Activated CD4-positive, alpha-beta T cell treated with anti-CD3 and anti-CD28 coated beads, Interleukin-2, amount 50 U/mL, for 48 hours (primary cell): ENCODE data around the gene RMND5A.

Experiments used
- DNase-seq, 2 experiments: peaks; one replicate each; pipeline ENCODE4 v3.0.0-alpha.2; 2020

The RMND5A gene

DNA sequence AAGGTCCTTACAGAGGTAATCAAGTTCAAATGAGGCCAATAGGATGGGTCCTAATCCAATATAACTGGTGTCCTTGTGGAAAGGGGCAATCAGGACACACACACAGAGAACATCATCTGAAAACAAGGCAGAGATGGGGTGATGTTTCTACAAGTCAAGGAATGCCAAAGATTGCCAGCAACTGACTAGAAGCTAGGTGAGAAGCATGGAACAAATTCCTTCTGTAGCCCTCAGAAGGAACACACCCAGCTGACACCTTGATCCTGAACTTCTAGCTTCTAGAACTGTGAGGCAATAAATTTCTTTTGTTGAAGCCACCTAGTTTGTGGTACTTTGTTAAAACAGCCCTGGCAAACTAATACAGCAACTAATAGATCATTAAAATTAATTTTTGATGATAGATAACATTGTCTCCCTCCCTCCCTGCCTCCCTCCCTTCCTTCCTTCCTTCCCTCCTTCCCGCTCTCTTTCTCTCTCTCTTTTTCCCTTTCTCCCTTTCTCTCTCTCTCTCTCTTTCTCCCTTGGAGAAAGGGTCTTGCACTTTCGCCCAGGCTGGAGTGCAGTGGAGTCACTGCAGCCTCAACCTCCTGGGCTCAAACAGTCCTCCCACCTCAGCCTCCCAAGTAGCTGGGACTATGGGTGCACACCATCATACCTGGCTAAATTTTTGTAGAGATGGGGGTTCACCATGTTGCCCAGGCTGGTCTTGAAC lies 80.9 kb downstream of the RMND5A start:
- no peak for DNase-seq

DNA sequence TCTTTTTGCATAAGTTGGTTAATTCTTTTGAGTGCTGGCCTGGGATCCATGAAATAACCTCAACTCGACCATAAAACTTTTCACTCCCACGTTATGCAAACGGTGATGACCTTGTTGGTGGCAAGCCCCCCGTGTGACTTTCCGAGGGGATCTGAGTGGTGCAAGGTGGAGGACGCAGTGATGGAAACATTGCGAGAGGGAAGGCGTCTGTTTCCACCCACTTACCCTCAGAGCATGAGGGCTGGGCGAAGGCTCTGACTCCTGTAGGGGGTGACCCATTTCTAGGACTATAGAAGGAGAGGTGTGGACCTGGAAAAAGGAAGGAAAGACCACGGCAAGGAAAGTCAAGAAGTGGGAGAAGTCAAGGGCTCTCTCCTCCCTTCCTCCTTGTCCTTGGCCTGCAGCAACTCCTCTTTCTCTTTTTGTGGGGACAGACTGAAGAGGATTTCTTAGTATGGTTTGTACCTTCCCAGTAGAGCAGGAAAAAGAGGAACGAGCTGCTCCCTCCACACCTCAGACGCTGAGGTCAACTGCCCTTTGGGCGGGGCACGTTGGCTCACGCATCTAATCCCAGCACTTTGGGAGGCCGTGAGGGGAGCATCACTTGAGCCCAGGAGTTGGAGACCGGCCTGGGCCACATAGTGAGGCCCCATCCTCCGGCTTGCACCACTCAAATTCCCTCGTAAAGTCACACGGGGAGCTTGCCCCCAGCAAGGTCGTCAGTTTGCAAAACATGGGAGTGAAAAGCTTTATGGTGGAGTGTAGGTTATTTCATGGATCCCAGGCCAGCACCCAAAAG lies 86.2 kb downstream of the RMND5A start:
- DNase-seq: no peak

DNA sequence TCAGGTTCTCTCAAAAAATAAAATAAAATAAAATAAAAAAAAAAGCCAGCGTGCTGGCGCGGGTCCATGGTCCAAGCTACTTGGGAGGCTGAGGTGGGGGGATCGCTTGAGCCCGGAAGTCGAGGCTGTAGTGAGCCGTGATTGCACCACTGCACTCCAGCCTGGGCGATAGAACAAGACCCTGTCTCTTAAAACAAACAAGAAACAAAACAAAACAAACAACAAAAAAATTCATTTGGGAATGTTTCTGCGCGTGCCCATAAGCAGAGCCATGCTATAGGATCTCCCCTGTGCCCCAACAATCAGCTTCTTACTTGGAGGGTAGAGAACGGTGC lies 87.0 kb downstream of the RMND5A start:
- DNase-seq: no peak

DNA sequence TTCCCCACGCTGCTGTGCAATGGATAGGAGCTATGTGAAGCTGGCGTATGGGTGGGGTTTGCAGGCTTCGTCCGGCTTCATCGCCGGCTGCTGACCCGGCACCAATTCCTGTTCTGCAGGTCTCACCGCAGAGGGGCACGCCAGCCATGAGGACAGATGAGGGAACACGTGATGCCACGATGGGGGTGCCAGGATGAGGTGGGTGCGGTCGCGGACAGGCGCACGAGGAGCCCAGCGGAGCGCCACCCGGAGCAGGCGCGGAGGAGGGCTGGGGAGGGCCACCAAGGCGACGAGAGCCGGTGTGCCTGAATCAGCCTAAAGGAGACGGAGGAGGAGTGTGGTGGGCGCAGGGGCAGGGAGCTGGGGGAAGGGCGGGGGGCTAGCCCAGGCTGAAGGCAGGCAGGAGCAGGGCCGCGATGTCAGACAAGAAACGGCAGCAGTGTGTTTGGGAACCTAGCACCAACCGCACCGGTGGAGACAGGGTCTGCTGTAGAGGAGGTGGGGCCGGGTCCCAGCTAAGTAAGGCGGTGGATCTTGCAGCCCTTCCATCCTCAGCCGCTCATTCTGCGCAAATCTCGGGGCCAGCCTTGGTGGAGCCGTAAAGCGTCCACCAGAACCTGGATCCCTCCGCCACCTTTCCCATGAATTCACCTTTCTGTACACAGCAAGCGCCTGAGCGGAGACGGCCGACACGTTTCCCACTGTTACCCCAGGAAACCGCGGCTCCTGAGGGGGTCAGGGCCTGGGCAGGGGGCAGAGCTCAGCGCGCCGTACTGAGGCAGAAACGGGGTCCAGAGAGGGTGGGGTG lies 87.6 kb downstream of the RMND5A start:
- peak; percentile 41 to 43 for DNase-seq

DNA sequence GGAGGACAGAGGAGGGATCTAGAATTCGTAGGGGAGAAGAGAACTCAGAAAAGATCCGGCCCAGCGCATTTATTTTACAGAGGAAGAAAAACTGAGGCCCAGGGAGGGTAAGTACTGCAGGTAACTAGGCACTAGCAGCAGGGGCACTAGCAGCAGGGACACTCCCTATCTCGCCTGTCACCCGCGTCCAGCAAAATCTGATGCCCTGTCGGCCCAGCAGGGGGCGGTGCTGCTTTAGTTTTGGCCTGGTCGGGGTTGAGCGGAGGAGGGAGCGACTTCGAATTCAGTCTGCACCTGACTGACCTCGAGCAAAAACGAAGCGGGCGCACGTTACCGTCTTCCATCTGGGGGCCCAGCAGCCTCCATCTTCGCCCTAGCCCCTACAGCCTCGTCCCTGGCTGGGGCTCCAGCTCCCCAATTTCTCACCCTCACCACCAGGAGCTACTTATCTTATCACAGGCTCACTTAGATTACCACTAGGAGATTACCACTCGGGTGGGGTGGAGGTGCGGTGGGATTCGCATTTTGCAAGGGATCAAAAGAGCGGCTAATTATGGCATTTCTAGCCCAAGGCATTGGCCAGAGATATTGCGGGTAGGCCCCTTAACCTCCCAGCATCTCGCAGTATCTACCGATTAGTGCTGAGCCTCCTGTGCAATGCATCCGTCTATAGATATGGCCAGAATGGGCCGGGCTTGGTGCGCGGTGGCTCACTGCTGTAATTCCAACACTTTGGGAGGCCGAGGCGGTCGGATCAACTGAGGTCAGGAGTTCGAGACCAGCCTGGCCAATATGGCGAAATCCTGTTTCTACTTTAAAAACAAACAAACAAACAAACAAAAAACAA lies 88.4 kb downstream of the RMND5A start:
- peak; percentile 93 to 96 for DNase-seq

DNA sequence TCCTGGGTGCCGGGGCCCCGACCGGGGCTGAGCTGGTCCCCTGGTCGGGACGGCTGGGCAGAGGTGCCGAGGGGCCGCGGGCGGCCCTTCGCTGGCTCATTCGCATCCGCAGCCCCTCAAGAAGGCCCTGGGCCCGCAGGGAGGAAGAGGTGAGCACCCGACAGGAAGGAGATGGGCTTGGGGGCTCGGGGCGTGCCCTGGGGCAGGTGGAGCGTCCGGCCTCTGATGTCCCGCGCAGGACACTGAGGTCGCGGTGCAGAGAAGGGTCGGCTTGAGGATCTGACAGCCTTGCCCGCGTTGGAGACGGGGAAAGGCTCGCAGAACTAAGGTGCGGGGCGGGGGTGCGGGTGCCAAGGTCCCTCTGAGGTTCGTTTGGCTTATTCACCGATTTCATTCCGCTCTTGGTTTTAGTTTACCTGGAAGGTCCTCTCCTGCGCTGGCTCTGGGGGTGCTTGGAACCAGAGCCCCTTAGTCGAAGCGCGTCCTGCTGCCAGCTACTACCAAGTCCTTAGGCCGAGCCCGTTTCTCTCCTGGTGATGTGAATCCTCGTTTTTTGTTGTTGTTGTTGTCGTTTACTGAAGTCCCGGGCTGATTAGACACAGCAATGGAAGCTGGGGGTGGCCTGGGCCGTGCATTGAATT lies 89.5 kb downstream of the RMND5A start:
- DNase-seq: no peak

DNA sequence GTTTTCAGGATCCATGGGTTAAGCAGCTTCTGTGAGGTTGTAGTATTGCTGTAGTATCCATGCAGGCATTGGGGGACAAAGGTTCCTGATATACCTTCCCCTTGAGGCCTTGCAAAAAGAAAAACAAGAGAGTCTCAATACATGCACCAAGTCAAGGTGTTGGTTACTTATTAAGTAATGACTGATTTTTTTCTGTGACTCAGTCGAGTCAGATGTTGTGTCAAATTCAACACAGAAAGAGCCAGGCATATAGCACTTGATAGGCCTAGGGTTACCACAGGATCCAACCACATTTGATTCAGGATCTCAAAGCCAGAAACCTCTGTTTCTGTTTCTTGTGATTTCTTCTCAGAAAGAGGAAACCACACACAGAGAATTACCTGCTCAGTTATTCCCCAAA lies 95.5 kb downstream of the RMND5A start:
- DNase-seq: no peak

- DNase-seq: no peak
Measured at GRCh38 chr2:86818114-86818801, 98.2 kb downstream of the RMND5A start.

DNA sequence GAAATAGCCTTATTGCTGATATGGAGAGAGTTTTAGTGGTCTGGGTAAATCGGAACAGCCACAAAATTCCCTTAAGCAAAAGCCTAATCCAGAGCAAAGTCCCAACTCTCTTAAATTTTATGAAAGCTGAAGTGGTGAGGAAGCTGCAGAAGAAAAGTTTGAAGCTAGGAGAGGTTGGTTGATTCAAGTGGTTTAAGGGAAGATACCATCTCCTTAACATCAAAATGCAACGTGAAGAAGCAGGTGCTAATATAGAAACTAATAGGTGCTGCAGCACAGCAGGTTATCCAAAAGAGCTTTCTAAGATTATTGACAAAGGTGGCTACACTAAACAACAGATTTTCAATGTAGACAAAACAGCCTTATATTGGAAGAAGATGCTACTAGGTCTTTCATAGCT lies 98.9 kb downstream of the RMND5A start:
- DNase-seq: no peak

GRCh38 chr2:86821306-86821705 lies 101.2 kb downstream of the RMND5A start:
- DNase-seq: no peak

DNA sequence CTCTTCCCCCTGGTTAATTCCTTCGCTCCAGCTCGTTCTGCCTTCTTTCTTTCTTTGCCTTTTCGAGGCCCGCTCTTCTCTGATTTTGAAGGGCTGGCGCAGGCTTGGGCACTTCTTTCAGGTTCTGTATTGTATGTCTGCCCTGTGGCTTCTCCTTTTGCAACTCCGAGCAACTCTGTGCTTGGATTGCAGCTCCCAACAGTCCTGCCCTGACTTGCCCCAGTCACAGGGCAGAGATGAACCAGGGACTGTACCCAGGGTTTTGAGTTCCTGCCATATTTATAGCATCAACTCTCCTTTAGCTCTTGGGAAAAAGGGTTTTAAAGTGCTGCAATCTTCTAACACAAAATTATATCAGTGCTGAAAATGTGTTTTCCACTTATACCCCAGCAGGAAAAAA lies 101.8 kb downstream of the RMND5A start:
- DNase-seq: no peak

DNA sequence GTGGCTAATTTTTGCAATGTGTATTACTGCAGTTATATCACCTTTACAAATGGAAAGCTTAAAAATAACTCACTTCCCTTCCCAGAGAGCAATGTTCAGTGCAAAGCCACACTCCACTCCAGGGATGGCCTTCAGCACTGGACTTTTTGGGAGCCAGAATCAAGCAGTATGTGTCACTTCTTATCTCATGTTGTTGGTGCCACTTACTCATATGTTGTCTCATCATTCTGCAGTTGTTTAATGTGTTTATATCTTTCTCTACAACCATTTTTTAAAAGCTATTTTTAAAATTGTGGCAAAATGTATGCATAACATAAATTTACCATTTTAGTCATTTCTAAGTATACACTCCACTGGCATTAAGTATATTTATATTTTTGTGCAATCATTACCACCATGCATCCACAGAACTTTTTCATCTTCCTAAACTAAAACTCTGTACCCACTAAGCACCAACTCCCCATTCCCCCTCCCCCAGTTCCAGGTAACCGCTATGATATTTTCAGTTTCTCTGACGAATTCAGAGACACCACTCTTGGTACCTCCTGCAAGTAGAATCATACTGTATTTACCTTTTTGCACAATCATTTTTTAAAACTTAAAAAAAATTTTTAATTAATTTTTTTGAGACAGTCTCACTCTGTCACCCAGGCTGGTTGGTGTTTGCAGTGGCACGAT lies 102.7 kb downstream of the RMND5A start:
- DNase-seq: no peak

DNA sequence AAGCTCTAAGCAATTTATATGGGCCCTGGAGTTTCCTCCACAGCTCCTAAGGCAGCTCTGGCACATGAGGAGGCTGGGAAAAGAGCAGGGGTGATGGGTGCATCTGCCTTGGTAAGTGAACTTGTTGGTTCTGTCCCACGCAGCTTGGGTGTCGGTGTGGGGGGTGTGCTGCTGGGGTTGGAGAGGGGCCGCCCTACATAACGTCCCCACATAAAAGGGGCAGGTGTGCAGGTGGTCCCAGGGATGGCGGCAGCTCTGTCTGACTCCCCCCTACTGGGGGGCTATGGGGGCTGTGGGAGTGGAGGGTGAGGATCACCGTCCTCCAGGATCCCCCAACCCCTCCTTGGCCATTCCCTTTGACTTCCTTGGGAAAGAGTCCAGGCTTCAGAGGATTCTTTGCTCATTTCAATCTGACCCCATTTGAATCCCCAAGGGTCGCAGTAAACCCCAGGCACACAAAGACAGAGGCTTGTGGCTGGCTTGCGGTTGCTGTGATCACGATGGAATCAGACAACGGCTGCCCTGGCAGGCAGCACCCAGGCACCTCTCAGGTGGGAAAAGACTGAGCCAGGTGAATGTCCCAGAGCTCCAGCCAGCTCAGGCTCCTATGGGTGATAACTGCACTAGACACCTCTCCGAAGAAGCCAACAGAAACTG lies 105.1 kb downstream of the RMND5A start:
- no peak for DNase-seq

GRCh38 chr2:86825693-86826381 lies 105.7 kb downstream of the RMND5A start:
- DNase-seq: no peak

DNA sequence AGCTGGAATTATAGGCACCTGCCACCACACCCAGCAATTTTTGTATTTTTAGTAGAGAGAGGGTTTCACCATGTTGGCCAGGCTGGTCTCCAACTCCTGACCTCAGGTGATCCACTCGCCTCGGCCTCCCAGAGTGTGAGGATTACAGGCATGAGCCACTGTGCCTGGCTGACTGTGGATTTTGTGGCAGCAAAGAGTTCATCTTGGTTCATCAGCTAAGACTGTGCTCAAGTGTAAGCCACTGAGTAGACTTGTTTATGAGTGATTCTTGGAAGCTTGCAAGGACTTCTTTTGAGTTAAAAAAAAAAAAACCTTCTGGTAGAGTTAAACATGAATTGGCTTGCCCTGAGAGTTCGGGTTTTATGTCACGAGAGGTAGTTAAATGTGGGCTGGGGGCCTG lies 106.9 kb downstream of the RMND5A start:
- no peak for DNase-seq
